NCI-H2081 (cell line): ENCODE data around the gene PUM1.

Experiments
- DNase-seq, 2 experiments: peaks; one replicate each; lab custom pipeline; 2025; lab: John Stamatoyannopoulos, UW

The PUM1 gene

DNA sequence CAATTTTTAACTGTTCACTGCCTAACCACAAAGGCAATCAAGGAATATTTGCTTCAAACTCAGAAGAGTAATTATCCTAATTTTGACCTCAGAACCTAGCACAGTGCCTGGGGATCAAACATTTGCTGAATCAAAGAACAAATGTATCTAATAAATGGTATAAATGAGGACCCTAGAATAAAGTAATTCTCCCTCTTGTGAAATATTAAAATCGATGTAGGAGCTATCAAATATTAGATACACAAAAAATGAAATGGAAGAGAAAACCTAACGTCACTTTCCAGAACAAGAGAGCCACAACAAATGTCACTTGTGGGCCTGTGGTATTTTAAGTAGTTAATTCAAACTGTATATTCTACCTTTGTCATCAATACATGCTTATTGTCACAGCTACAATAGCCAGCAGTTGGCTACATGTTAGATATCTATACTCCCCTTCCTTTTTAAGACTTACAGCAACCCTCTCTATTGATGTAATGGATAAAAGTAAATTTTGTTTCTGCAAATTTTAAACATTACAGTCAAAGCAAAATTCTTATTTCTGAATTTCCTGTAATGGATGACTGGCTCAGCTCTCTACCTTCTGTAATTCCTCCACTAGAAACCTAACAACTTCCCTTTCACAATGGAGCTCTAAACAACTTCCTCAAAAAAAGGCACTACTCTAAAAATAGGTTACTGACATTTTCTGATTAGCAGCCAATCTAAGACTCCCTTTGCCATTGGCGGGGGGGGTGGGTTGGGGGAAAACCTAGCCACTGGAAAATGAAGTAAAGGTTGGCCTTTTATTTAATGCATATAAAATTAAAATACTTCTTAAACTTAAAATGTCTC is 37.6 kb downstream of the PUM1 start:
- DNase-seq: no peak

DNA sequence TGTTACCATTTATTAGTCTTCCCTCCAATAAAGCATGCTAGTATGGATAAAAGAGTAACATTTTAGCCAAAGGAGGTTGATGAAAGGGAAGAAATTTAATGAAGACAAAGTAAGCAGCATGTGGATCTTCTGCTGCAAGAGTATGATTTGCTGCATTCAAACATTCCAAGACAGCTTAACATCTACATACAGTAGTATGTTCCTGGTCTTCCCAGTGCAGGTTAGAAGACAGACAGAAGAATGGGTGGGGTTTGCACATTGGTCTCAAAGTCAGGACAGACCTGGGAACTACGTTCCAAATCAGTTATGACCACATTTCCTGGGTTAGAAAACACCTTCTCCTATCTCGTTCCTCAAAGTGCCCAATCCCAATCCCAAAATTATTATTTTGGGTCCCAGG is 43.3 kb downstream of the PUM1 start:
- DNase-seq: no peak

DNA sequence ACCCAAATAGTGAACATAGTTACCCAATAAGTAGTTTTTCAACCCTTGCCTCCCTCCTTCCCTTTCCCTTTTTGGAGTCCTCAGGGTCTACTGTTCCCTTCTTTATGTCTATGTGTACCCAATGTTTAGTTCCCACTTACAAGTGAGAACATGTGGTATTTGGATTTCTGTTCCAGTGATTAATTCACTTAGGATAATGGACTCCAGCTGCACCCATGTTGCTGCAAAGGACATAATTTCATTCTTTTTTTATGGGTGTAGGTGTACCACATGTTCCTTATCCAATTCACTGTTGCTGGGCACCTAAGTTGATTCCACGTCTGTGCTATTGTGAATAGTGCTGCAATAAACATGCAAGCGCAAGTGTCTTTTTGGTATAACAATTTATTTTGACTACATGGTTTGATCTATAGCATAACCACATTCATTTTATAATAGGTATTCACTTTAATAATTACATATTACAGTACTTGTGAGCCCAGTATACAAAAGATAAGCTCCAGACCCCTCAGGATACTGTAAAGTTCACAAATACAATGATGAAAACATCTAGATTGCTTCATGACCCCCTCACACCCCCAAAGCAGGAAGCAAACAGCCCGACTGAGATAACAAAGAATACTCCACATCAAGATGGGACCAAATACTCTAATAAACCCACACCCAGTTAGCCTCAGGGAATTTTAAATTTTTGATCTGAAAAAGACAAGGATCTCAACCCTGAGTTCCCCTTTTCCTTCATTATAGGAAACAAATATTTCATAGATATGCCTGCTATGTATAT is 45.3 kb downstream of the PUM1 start:
- peak; percentile 60 to 88 for DNase-seq

DNA sequence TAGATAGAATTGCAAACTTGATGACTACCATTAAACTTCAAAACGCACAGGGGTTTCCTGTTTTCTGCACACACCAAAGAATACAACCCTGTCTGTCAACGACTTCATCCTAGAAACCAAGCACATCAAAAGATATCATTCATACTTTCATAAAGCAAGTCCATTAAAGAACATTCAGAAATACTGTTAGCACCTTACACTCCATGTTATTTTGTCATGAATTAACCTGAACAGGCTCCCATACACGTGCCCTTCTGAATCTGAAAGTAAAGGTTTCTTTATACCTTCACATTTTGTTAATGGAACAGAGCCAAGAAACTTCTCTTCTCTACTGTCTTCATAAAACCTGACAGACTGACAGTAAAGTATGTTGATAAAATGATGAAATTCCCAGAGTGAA is 46.1 kb downstream of the PUM1 start:
- DNase-seq: no peak

DNA sequence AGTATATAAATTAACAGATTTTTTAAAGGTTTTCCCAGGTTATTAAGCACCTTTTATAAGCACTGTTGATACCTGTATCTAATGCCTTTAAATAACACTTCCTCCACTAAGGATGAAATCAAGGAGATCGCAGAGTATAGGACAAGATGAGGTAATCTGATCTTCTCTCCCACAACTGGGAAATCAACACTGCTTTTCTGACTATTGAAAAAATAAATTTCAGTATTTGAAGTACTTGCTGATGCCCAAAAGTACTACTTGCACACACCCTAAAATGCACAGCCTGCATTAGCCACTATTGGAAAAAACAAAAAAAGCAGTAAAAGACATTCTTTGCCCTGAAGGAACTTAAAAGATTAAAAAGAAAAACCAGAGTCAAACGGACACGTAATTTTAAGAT is 48.6 kb downstream of the PUM1 start:
- no peak for DNase-seq

DNA sequence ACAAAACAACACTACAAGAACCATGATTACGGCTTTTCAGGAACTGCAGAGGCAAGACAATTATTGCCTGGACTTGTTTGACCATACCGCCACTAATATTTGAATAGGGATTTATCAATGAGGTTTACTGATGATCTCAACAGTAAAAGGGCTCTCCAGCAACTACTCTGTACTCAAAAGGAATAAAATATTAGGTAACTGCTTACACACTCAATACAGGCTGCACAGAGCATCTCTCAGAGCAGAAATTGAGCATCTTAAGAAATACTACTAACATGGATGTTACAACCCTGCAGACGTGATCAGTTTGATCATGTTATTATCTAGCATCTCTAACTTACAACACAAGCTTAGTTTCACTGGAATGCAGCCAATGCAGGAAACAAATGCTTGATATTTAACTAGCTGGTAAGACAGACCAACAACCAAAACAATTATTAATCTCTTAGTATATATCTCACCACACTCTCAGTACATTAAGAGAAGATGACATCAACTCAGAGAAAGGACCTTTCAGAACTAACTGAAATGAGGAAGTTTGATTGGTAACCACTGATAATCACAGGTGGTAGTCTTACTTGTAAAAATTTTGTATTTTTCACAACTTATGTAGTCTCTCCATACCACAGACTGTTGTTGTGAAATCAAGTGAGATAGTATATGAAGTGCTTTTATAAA is 52.2 kb downstream of the PUM1 start:
- DNase-seq: peak in 1 of 2 experiments; percentile 47

DNA sequence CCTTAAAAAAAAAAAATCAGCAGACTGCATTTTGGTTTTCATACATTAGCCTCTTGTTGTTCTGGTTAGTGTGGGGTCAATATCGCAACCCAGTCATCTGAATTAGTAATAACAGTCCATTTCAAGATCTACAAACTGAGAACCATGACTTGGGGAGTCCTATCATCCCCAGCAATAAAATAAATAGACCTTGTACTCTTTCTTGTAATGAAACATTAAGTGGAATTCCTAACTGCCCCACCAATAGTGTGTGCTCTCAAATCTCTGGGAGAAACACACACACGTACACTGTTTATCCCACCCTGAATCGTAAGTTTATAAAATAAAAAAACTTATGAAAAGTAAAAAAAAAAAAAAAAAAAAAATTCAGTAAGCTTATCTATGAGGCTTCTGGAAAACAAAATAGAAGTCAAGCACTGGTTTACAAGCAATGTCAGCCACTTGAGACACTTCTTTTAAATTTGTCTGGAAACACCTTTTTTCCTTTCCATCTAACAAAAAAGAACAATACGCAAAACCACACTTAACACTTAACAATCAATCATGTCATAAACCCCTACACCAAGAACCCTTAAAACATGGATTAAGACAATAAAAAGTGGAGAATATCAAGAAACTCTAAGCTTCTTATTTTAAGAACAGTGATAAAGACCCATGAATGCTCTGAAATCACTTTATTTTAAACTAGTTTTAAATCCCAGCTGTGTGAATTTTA is 53.1 kb downstream of the PUM1 start:
- no peak for DNase-seq

DNA sequence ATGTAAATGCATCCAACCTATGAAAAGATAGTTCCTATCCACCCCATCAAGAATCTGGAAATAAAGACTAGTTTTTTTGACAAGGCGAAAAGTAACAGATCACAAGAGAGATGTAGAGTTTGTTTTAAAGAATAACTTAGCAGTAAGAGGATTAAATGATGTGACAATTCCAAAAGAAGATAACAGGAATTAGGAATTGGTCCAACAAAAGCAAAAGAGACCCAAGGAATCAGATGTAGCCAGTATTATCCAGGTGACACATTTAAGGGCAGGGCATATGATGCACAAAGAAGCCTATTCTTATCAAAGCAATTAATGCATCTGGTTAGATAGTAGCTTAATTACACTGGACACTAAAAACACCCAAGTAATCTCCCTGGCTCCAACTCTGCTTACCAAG is 53.8 kb downstream of the PUM1 start:
- no peak for DNase-seq

DNA sequence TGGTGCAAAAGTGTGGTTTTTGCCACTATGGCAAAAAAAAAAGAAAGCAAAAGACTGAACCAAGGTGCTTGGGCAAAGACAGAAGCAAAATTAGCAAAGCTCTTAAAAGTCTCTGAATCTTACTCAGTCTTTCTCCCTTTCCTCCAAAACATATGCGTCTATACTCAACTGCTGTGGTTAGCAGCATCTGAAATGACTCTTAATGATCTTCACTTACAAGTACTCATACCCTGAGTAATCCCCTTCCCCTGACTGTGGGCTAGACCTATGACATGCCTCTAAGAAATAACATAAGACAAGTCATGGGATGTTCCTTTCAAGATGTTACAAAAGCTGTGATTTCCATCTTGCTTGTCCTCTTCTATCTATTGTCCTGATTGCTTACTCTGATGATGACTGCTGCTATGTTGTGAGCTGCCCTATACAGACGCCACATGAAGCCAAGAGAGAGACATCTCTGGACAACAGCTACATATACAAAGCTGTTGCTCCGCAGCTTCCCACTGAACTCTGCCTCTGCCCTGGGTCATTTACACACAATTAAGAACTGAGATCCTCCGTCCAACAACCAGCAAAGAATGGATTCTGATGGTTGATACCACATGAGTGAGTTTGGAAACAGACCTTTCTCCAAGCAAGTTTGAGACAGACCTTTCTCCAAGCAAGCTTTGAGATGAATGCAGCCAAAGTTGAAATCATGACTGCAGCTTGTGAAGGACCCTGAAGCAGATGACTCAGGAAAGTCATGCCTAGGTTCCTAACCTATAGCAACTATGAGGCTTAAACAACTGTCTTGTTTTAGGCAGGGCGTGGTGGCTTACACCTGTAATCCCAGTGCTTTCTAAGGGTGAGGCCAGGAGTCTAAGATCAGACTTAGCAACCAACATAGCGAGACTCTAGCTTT is 55.2 kb downstream of the PUM1 start:
- DNase-seq: no peak

DNA sequence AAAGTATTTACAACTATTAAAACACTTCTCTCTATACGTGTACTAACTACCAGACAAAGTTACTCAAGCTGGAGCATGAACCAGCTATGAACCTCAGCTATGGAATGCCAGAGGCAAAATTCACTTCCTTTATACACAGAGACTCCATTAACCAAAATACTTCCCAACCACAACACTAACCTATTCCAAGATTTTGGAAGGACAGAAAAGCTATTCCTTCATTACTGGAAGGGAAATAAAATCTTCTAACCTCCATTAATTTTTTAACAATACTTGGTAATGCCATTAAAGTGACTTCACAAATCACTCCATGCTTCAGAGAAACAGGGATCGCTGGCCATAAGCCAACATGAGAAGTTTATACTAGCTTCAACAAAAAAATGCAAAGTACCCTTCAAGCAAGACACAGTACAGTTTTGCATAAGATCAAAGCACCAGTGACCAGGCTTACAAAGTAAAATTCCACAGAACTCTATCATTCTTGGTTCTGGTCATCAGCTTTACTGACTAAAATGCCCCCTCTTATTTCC is 58.0 kb downstream of the PUM1 start:
- no peak for DNase-seq

DNA sequence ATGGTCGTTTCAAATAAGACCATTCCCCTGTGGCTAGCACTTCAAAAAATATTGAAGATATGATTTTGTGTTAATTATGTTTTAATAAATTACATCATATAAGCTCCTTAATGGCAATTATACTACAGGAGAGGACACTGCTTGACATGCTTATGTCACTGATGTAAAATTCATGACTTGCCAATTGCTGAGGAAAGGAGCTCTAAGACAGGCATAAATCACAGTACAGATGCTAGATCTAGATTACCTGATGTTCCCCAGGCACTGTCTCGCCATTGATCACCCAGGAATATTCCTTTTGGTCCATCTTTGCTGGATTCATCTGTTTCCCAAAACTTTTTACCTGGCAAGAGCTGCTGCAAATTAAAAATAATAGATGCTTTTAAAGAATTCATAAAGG is 58.8 kb downstream of the PUM1 start:
- DNase-seq: no peak

DNA sequence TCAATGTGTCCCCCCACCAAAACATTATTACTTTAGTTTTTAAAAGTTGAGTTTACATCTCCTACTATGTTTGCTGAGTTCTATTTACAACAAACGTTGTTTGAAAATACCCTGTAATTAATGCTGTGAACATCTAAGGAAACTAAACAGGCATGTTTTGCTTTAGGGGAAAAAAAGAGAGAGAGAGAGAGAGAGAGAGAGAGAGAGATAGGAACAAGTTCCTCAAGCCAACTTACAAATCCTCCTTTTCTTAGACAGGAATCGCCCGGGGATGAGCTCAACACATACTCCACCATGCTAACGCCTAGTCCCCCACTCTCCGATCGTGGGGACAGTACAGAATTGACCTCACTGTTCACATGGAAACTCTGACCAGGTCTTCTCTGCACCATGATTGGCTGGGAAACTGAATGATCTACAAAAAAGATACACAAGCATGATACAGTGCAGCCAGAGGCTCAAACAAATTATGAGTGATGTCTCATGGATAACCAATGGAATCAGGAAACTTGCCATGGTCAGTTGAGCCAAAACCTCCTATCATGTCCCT is 59.8 kb downstream of the PUM1 start:
- no peak for DNase-seq

DNA sequence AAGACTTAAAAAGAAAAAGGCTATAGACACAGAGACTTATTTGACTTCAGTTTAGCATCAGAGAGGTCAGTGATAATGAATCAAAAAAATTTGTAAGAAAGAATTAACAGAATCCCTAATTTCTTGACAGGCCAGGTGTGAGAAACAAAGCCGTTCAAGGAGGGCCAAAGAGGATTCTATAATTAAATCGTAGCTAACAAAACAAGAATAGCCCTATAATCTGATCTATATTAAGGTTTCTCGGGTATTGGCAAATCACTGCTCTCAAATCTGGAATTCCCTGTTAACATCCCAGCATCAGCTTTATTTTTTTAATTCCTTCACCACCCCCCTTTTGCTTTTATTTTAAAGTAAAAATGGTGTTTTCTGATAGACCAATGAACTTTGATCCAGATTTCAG is 60.3 kb downstream of the PUM1 start:
- DNase-seq: no peak

DNA sequence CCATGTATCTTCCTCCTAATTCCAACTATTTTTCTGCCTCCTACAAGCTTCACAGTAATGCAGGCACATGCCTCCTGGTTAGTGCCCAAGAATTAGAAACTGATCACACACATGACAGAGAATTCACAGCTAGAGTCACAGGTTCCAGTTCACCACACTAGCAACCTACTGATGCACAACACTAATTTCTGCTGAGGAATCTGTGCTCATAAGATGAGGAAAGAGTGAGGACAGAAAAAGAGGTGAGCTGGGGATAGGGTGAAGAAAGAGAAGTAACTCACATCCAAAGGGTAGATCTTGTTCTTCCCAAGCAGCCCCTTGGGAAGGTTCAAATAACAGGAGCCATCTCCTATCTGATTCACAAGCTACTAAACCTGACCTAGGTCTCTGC is 61.3 kb downstream of the PUM1 start:
- no peak for DNase-seq

DNA sequence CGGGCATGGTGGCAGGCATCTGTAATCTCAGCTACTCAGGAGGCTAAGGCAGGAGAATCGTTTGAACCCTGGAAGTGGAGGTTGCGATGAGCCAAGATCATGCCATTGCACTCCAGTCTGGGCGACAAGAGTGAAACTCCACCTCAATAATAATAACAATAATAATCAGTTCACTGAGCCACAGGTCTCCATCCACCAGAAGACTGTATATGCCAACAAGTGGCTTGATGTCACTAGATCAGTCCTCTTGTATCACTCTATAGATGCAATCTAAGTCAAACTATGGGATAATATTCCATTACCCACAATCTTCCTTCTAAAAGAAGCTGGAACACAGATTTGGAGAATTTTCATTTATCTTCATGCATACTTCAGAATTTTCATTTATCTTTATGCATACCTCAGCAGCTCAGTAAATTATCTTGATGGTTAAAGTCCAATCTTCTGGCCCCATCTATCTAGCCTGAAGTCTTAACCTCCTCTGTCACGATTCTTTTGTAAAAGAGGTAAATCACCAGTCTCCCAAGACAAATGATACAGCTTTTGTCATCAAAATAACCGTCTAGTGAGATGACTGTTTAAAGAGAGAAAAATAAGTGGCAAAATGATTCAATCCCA is 61.8 kb downstream of the PUM1 start:
- no peak for DNase-seq

DNA sequence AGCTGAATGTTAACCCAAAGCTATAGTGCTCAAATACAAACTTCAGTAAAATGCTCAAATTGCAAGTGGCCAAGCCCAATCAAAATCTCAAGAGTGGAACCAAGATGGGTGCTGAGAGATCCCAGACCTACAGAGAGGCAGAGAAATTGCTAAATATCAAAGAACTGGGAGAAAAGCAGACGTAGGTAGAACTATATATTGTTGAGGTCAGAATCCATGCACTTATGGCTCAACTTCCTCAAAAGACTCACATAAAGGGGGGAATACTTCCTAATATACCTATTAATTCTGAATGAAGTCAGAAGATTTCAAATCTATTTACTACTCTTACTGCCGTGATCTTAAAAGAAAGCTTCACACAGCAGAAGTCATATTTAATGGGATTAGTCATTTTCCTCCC is 65.2 kb downstream of the PUM1 start:
- no peak for DNase-seq

DNA sequence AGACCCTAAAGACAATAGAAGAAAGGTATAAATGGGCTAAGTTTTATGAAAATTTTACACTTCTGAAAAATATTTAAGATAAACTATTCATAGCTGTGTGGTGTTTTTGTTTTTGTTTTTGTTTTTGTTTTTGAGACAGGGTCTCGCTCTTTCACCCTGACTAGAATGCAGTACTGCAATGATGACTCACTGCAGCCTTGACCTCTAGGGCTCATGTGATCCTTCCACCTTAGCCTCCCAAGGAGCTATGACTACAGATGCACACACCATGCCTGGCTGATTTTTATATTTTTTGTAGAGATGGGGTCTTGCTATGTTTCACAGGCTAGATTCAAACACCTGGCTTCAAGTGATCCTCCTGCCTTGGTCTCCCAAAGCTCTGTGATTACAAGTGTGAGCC is 66.6 kb downstream of the PUM1 start:
- no peak for DNase-seq

DNA sequence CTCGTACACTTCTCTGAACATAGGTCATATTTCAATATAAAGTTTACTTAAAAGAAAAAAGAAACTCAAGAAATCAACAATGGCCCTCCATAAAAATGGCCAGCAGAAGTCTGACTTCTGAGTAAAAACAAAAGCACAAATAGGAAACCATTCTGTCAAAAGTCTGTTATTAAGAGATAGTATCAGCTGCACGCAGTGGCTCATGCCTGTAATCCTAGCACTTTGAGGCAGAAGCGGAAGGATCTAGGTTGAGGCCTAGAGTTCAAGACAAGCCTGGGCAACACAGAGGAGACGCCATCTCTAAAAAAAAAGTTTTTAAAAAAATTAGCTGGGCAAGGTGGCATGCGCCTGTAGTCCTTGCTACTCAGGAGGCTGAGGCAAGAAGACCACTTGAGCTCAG is 67.3 kb downstream of the PUM1 start:
- DNase-seq: no peak

DNA sequence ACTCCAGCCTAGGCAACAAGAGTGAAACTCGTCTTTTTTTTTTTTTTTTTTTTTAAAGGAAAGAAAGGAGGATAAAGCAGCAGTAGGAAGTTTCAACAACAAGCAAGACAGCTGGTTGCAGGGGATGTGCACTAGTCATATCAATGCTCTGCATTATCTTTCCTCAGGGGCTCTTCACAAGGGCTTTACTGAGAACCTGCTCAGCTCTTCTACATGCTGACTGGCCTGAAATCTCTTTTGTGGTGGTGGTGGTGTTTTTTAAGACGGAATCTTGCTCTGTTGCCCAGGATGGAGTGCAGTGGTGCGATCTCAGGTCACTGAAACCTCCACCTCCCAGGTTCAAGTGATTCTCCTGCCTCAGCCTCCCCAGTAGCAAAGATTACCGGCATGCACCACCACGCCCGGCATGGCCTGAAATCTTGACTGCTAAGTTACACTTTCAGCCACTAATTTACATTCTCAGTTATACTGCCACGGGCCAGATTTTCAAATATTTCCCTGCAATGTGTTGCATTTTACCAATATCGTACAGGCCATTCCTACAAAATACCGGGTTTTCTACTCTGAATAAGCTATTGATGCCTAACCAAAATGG is 68.0 kb downstream of the PUM1 start:
- no peak for DNase-seq
